Brain microvascular endothelial cell (primary cell): ENCODE measurements around the gene CASP10.

Source experiments
- DNase-seq: peaks from one replicate; pipeline ENCODE4 v3.0.0-alpha.2; 2020
- H3K27ac ChIP-seq: fragments of 250-450 bp; sonication (Bioruptor Pico); 2 replicates; pipeline ENCODE4 v1.5.1; 2020; ENCODE audit warnings: mild to moderate bottlenecking, moderate library complexity
- H3K27me3 ChIP-seq: fragments of 250-450 bp; sonication (Bioruptor Pico); replicated peaks from 2 replicates; pipeline ENCODE4 v1.5.1; 2020; ENCODE audit warnings: mild to moderate bottlenecking
- H3K36me3 ChIP-seq: fragments of 250-450 bp; sonication (Bioruptor Pico); replicated peaks from 2 replicates; pipeline ENCODE4 v1.5.1; 2020; ENCODE audit warnings: mild to moderate bottlenecking
- H3K4me3 ChIP-seq: 2 replicates; pipeline ENCODE4 v1.5.1; 2011; ENCODE audit warnings: low read depth, mild to moderate bottlenecking, control low read depth, low read length, moderate library complexity
- CTCF ChIP-seq: IDR thresholded peaks from 2 replicates; pipeline ENCODE4 v1.5.1; 2011; ENCODE audit warnings: low read depth, mild to moderate bottlenecking, moderate library complexity, low read length, control low read depth, inconsistent platforms; ENCODE audit errors: missing control alignments
- in situ Hi-C: cut with HindIII; loops from 2 replicates; pipeline ENCODE4 v1.10.0; 2017; ENCODE audit warnings: low sequenced_read_pairs, low pct_ligation_motif_present

CASP10 gene

GRCh38 chr2:201276511-201276910 is 93.6 kb downstream of the CASP10 start:
- no peaks in the 10 kb centered on the region for H3K27me3 ChIP-seq
- H3K27ac ChIP-seq, result no peak overlapping the region
- in situ Hi-C loops, result no loop called here
- no peak for DNase-seq
- TF ChIP-seq CTCF, result no peak
- no peak overlapping the region for H3K4me3 ChIP-seq
- peaks cover 17% of the 10 kb centered on the region for H3K36me3 ChIP-seq
